Sigmoid colon (tissue), 4 donors: Measurements from ENCODE around the gene UBIAD1.

Source experiments
- CTCF ChIP-seq, 4 experiments: fragments of 450-650 bp in 3 of 4; fragments of 200-600 bp in 1 of 4; IDR thresholded peaks; one replicate each; pipeline ENCODE4 v1.5.1; 2016 to 2019; ENCODE audit warnings: antibody characterized with exemption in 4 of 4, mild to moderate bottlenecking in 3 of 4, moderate library complexity in 2 of 4
- POLR2A ChIP-seq, 2 donors: fragments of 450-650 bp; IDR thresholded peaks; one replicate each; pipeline ENCODE4 v1.6.1; 2016; ENCODE audit warnings: antibody characterized with exemption in 2 of 2, mild to moderate bottlenecking in 2 of 2, moderate library complexity in 2 of 2
- POLR2AphosphoS5 ChIP-seq, 4 donors: sonication (generic); formaldehyde crosslinking; IDR thresholded peaks; one replicate each; pipeline ENCODE4 v1.6.1; 2017; ENCODE audit warnings: antibody characterized with exemption in 4 of 4

GRCh38 chr1:11334821-11335220, 61.8 kb downstream of the UBIAD1 start:
- TF ChIP-seq POLR2A (IDR thresholded peaks at IDR 0.05) (no peak), CTCF (IDR thresholded peaks at IDR 0.05) (no peak), POLR2AphosphoS5 (IDR thresholded peaks at IDR 0.05) (no peak)
